Trophoblast cell (in vitro differentiated cells and primary cell): ENCODE data around the gene PELO.

Experiments used
- DNase-seq, 2 donors: peaks; one replicate each; pipeline ENCODE4 v3.0.0-alpha.2; 2016
- H2AFZ ChIP-seq: 2 replicates; pipeline ENCODE4 v1.6.1; 2013; ENCODE audit warnings: low read length, moderate library complexity, mild to moderate bottlenecking; ENCODE audit not compliant: insufficient read depth, poor library complexity
- H2AK5ac ChIP-seq: 2 replicates; pipeline ENCODE4 v1.6.1; 2013; ENCODE audit warnings: mild to moderate bottlenecking, low read length
- H2BK120ac ChIP-seq: 2 replicates; pipeline ENCODE4 v1.6.1; 2013; ENCODE audit warnings: low read length, mild to moderate bottlenecking, moderate library complexity; ENCODE audit not compliant: insufficient read depth, poor library complexity
- H2BK12ac ChIP-seq: 2 replicates; pipeline ENCODE4 v1.6.1; 2013; ENCODE audit warnings: mild to moderate bottlenecking, low read length, moderate library complexity
- H2BK5ac ChIP-seq: 2 replicates; pipeline ENCODE4 v1.6.1; 2013; ENCODE audit warnings: low read length, low read depth, moderate library complexity, mild to moderate bottlenecking; ENCODE audit not compliant: poor library complexity
- H3K14ac ChIP-seq: 2 replicates; pipeline ENCODE4 v1.6.1; 2013; ENCODE audit warnings: mild to moderate bottlenecking, low read length
- H3K18ac ChIP-seq: 2 replicates; pipeline ENCODE4 v1.6.1; 2013; ENCODE audit warnings: mild to moderate bottlenecking, low read length
- H3K23ac ChIP-seq: 2 replicates; pipeline ENCODE4 v1.6.1; 2013; ENCODE audit warnings: low read length
- H3K27ac ChIP-seq: 2 replicates; pipeline ENCODE4 v1.5.1; 2013; ENCODE audit warnings: low read depth, mild to moderate bottlenecking, inconsistent platforms, low read length, moderate library complexity
- H3K27me3 ChIP-seq: 2 replicates; pipeline ENCODE4 v1.6.1; 2013; ENCODE audit warnings: inconsistent platforms, mild to moderate bottlenecking, low read length, moderate library complexity; ENCODE audit not compliant: insufficient read depth
- H3K36me3 ChIP-seq, 2 experiments: 1 replicate in 1 of 2; 2 replicates in 1 of 2; pipeline ENCODE4 v1.6.1; 2013; ENCODE audit warnings: low read length in 2 of 2, mild to moderate bottlenecking in 2 of 2, moderate library complexity in 1 of 2; ENCODE audit not compliant: insufficient read depth in 2 of 2, control insufficient read depth in 1 of 2
- H3K4ac ChIP-seq: 2 replicates; pipeline ENCODE4 v1.6.1; 2013; ENCODE audit warnings: low read depth, mild to moderate bottlenecking, low read length, moderate library complexity
- H3K4me1 ChIP-seq, 2 experiments: 1 replicate in 1 of 2; 2 replicates in 1 of 2; pipeline ENCODE4 v1.6.1; 2013; ENCODE audit warnings: low read length in 2 of 2, mild to moderate bottlenecking in 2 of 2, moderate library complexity in 1 of 2; ENCODE audit not compliant: insufficient read depth in 2 of 2, control insufficient read depth in 1 of 2
- H3K4me2 ChIP-seq: 2 replicates; pipeline ENCODE4 v1.6.1; 2013; ENCODE audit warnings: inconsistent platforms, mild to moderate bottlenecking, low read length, moderate library complexity
- H3K4me3 ChIP-seq: 2 replicates; pipeline ENCODE4 v1.5.1; 2013; ENCODE audit warnings: mild to moderate bottlenecking, low read depth, low read length, inconsistent platforms
- H3K79me1 ChIP-seq: one replicate; pipeline ENCODE4 v1.6.1; 2013; ENCODE audit warnings: low read length
- H3K79me2 ChIP-seq: 2 replicates; pipeline ENCODE4 v1.6.1; 2013; ENCODE audit warnings: low read length, mild to moderate bottlenecking; ENCODE audit not compliant: control insufficient read depth, insufficient read depth, poor library complexity
- H3K9ac ChIP-seq: 2 replicates; pipeline ENCODE4 v1.6.1; 2013; ENCODE audit warnings: mild to moderate bottlenecking, low read length
- H3K9me3 ChIP-seq: 2 replicates; pipeline ENCODE4 v1.6.1; 2013; ENCODE audit warnings: low read depth, mild to moderate bottlenecking, control low read depth, inconsistent platforms, low read length; ENCODE audit not compliant: insufficient read depth
- H4K12ac ChIP-seq: 2 replicates; pipeline ENCODE4 v1.6.1; 2013; ENCODE audit warnings: low read depth, mild to moderate bottlenecking, low read length, moderate library complexity
- H4K8ac ChIP-seq: 2 replicates; pipeline ENCODE4 v1.6.1; 2013; ENCODE audit warnings: low read depth, mild to moderate bottlenecking, low read length, moderate library complexity
- H4K91ac ChIP-seq: one replicate; pipeline ENCODE4 v1.6.1; 2013; ENCODE audit warnings: low read depth, mild to moderate bottlenecking, low read length, moderate library complexity
- WGBS: extraction: QIAGEN DNeasy Blood & Tissue Kit; methylation state at CpG from one replicate; pipeline ENCODE4 v1.1.7; 2013; ENCODE audit warnings: missing lambda C conversion rate; ENCODE audit not compliant: insufficient read length, insufficient coverage; ENCODE audit errors: extremely low coverage; 5-methylcytosine and 5-hydroxymethylcytosine counted together

Gene PELO

DNA sequence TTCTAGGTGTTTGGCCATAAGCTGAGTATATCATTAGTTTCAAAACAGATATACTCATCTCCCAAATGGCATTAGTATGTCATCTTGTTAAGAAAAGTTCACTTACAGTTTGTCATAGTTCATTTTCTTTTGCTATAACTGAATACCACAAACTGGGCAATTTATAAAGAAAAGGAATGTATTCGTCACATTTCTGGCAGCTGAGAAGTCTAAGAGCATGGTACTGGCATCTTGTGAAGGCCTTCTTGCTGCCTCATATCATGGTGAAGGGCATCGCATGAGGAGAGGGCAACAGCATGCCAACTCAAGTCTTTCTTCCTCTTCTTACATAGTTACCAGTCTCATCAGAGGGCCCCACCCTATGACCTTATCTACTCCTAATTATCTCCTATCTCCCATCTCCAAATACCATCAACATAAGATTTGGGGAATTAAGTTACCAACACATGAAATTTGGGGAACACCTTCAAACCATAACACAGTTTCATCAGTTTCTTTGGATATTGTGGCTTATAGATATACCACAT is 20.4 kb upstream of the PELO start:
- Histone ChIP-seq H2BK12ac (no peak overlapping the region), H3K27ac (no peak overlapping the region), H2AK5ac (no peak overlapping the region), H3K79me1 (no peaks in the 10 kb centered on the region), H3K14ac (no peak overlapping the region), H3K79me2 (no peaks in the 10 kb centered on the region), H3K4ac (no peak overlapping the region), H4K8ac (no peak overlapping the region), H3K27me3 (no peaks in the 10 kb centered on the region), H4K12ac (no peak overlapping the region), H3K23ac (no peak overlapping the region), H3K18ac (no peak overlapping the region), H2BK120ac (no peak overlapping the region), H2BK5ac (no peak overlapping the region), H3K9ac (no peak overlapping the region), H3K4me1 (no peaks in the 10 kb centered on the region), H2AFZ (no peak overlapping the region), H4K91ac (no peak overlapping the region), H3K36me3 (no peaks in the 10 kb centered on the region), H3K4me3 (no peak overlapping the region), H3K9me3 (no peaks in the 10 kb centered on the region), H3K4me2 (no peak overlapping the region)
- DNase-seq, result peak in 1 of 2 donors; percentile 62
- no CpG with 5 or more reads among the region's 2 CpGs for WGBS

DNA sequence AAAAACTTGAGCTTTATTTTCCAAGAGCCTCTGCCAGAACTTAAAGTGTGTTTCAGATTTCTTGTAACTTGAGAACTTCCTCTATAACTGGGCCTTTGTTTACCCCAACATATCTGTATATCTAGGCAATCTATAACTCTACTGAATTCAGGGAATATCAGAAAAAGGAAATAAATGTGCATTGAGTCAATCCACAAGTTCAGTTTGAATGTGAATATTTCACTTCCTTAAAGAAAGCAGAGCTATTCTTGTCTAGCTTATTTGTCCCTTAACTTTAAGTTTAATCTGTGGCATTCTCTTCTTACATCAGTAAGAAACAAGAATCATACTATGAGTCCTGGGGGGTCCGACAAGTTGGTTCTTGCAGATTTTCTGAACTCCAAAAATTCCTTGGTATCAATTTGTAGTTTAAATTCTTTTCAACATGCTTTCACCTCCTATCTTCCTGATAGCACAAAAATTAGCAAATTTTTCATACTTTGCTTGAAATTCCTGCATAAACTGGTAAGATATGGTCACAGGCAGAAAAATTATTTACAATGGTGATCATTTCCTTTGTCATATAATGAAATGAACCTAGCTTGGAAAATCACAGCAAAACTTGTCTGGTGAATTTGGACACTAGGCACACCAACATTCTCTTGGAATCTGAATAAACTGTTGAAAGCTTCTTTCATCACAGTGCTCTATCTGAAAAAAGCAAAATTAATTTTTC is 19.8 kb upstream of the PELO start:
- WGBS, result no CpG with 5 or more reads among the region's 1 CpG
- no peak overlapping the region for H3K18ac ChIP-seq

DNA sequence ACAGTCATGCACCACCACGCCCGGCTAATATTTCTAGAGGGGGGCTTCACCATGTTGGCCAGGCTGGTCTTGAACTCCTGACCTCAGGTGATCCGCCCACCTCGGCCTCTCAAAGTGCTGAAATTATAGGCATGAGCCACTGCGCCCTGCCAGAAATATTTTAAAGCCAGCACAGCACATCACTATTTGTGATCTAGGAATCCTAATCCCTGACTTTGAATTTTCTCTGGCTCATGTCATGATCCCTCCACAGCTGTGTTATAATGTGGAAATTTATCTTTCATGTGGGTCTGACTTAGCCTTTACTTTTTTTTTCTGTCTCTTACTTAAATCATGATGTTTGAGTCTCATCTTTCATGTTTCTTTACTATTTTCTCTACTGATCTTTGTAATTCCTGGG is 18.7 kb upstream of the PELO start:
- no peak overlapping the region for H3K4me2 ChIP-seq
- no peak overlapping the region for H3K9ac ChIP-seq
- no peak overlapping the region for H3K4ac ChIP-seq
- peak; percentile 72 to 92 for DNase-seq
- no peak overlapping the region for H3K14ac ChIP-seq
- H3K23ac ChIP-seq, result no peak overlapping the region
- H2BK12ac ChIP-seq, result no peak overlapping the region
- H3K36me3 ChIP-seq, result no peaks in the 10 kb centered on the region
- no peaks in the 10 kb centered on the region for H3K79me1 ChIP-seq
- no peak overlapping the region for H2AK5ac ChIP-seq
- H2BK120ac ChIP-seq, result no peak overlapping the region
- no CpG with 5 or more reads among the region's 5 CpGs for WGBS
- H3K27me3 ChIP-seq, result no peaks in the 10 kb centered on the region
- H2BK5ac ChIP-seq, result no peak overlapping the region
- H3K27ac ChIP-seq, result no peak overlapping the region
- H2AFZ ChIP-seq, result no peak overlapping the region
- no peak overlapping the region for H3K18ac ChIP-seq
- no peaks in the 10 kb centered on the region for H3K9me3 ChIP-seq
- H4K8ac ChIP-seq, result no peak overlapping the region
- H3K79me2 ChIP-seq, result no peaks in the 10 kb centered on the region
- H4K12ac ChIP-seq, result no peak overlapping the region
- no peak overlapping the region for H4K91ac ChIP-seq
- no peaks in the 10 kb centered on the region for H3K4me1 ChIP-seq
- no peak overlapping the region for H3K4me3 ChIP-seq

More for the DNA sequence above, 19.8 kb upstream of the PELO start:
- no peaks in the 10 kb centered on the region for H3K4me1 ChIP-seq
- no peaks in the 10 kb centered on the region for H3K36me3 ChIP-seq
- H3K4me3 ChIP-seq, result no peak overlapping the region
- no peak overlapping the region for H3K4ac ChIP-seq
- peak; percentile 70 to 95 for DNase-seq
- H3K79me1 ChIP-seq, result no peaks in the 10 kb centered on the region
- no peaks in the 10 kb centered on the region for H3K9me3 ChIP-seq
- H3K4me2 ChIP-seq, result no peak overlapping the region
- no peak overlapping the region for H3K27ac ChIP-seq
- H4K91ac ChIP-seq, result no peak overlapping the region
- H3K9ac ChIP-seq, result no peak overlapping the region
- H3K27me3 ChIP-seq, result no peaks in the 10 kb centered on the region
- H4K8ac ChIP-seq, result no peak overlapping the region
- H3K14ac ChIP-seq, result no peak overlapping the region
- H2BK120ac ChIP-seq, result no peak overlapping the region
- H2AFZ ChIP-seq, result no peak overlapping the region
- H3K79me2 ChIP-seq, result no peaks in the 10 kb centered on the region
- H3K23ac ChIP-seq, result no peak overlapping the region
- H2BK5ac ChIP-seq, result no peak overlapping the region
- H4K12ac ChIP-seq, result no peak overlapping the region
- H2BK12ac ChIP-seq, result no peak overlapping the region
- no peak overlapping the region for H2AK5ac ChIP-seq

DNA sequence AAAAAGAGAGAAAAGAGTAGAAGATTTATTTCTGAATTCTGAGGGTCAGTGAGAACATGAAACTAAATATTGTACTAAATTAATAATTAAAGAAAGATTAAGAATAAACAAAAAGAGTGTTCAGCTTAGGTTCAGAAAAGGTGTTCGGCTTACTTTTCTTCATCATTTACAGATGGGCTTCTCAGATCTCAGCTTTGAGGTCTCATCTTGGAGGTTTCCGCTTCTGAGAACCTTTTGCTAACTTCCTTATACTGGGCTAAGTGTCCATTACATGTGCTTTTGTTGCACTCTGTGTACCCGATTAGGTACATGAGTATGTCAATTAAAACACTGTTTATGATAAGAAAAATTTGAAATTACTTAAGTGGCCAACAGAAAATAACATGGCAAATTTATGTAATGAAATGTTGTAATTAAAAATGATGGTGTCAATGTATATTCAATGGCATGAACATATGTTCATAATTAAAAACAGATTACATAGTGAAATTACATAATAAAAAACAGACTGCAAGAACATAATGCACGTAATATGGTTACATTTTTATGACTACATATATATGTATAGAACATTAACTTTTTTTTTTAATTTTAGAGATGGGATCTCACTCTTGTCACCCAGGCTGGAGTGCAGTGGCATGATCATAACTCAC is 17.3 kb upstream of the PELO start:
- Histone ChIP-seq H3K79me2 (no peaks in the 10 kb centered on the region), H3K14ac (no peak overlapping the region), H3K4ac (no peak overlapping the region), H2BK12ac (no peak overlapping the region), H3K9me3 (no peaks in the 10 kb centered on the region), H3K4me3 (no peak overlapping the region), H3K23ac (no peak overlapping the region), H3K9ac (no peak overlapping the region), H3K4me1 (no peaks in the 10 kb centered on the region), H2BK120ac (no peak overlapping the region), H4K91ac (no peak overlapping the region), H3K27ac (no peak overlapping the region), H2BK5ac (no peak overlapping the region), H3K4me2 (no peak overlapping the region), H3K79me1 (no peaks in the 10 kb centered on the region), H3K18ac (no peak overlapping the region), H2AFZ (no peak overlapping the region), H3K27me3 (no peaks in the 10 kb centered on the region), H4K12ac (no peak overlapping the region), H3K36me3 (no peaks in the 10 kb centered on the region), H2AK5ac (no peak overlapping the region), H4K8ac (no peak overlapping the region)
- no peak for DNase-seq
- no CpG with 5 or more reads among the region's 4 CpGs for WGBS
